HUDEP-2 (cell line): ENCODE data around the gene THAP9.

Source experiments
- DNase-seq, 76 experiments: peaks; one replicate each; lab custom pipeline; 2025; ENCODE audit not compliant: unreplicated experiment in 76 of 76; lab: John Stamatoyannopoulos, UW

Gene THAP9

DNA sequence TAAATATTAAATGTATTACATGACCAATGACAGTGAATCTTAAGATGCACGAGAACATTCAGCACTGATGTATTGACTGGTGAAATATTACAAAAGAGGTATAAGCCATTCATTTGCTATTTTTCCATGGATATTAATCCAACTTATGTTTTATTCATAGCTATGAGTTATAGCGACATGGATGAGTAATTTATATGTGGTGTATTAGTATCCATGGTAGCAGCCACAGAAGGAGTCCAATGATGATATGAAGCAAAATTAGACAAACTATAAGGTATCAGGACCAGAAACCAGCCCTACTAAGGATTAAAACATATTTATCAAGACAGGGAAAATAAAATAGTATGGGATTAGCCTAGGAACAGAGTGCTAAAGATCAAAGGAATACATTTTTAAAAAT is 50.7 kb downstream of the THAP9 start:
- no peak for DNase-seq

DNA sequence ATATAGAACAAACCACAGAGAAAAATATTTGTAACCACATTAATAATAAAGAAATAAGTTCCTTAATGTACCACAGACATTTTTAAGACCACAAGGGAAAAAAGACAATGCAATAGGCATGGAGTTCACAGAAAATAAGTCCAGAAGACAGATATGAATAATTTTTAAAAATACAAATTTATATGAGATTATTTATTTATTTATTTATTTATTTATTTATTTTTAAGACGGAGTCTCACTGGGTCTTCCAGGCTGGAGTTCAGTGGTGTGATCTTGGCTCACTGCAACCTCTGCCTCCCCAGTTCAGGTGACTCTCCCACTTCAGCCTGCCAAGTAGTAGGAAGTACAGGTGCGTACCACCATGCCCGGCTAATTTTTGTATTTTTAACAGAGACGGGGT is 53.7 kb downstream of the THAP9 start:
- no peak for DNase-seq

DNA sequence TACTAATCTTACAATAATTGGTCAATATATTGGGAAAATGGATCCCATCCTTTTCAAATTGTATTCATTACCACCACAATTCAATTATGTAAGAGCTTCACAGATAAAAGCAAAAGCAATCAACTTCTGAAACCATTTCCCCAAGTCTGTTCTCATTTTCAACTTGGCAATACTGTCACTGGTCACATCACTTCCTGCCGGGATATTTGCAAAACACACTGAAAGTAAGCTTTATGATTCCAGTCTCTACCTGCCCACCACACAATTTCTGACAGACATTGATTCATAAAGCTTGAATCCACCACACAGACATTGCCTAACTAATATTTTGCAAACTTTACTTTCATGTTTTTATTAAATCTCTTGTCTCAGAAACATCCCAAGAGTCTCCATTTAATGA is 56.5 kb downstream of the THAP9 start:
- no peak for DNase-seq

DNA sequence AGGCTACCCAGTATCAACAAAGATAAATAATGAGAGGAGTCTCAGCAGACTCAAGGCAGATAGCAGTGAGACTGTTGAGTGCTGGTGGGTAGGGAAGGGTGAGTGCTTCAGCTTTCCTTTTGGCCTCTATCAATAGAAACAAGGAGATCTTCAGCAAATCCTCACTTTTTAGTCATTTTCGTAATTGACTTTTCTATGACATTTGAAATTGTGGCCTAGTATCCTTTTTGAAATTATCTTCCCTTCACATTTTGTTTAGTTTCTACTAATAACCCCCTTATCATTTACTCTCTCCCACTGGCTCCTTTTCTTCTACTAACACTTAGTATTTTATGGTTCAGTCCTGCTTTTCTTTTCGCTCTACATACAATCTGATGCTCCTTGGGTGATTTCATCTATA is 65.2 kb downstream of the THAP9 start:
- peak in 5 of 76 experiments; percentile 5 to 34 (median 7) for DNase-seq

DNA sequence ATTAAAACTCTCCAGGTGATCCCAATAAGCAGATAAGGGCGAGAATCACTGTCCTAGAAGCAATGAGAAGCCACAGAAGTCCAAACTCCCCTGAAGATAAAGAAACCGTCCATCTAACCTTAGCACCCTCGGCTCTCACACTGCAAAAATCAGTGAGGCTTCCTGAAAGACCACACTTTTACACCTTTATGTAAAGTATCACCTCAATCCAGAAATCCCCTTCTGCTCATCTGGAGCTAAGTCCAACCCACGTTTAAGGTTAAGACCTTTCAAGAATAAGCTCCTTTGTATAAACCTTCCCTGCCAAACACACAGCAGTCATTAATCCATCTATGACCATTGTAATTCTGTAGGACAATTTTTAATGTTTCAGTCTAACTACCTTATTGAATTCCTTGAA is 68.4 kb downstream of the THAP9 start:
- no peak for DNase-seq

DNA sequence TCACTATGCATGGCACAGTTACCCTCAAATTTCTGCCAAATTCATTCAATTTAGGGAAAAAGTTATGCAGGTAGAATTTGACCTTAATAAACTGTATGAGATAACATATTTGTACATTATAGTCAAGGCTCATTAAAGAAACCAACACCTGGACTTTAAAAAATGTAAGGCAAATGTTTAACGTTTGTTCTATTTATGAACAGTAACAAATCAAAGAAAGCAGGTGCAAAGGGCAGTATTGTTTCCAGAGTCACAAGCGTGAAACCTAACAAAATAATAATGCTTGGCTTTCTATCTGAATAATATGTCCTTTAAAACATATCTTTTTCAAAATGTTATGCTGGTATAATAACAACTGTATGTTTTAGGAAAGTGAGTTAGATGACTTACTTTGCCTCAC is 68.9 kb downstream of the THAP9 start:
- DNase-seq = no peak
